Astrocyte of the cerebellum (primary cell): ENCODE data around the gene EBF4.

ENCODE experiments used
- DNase-seq: peaks from one replicate; pipeline ENCODE4 v3.0.0-alpha.2; 2011; ENCODE audit warnings: low read depth
- H3K4me3 ChIP-seq: 2 replicates; pipeline ENCODE4 v1.5.1; 2011; ENCODE audit warnings: mild to moderate bottlenecking, low read depth, low read length, moderate library complexity
- CTCF ChIP-seq: IDR thresholded peaks from 2 replicates; pipeline ENCODE4 v1.5.1; 2012; ENCODE audit warnings: low read length, low read depth, moderate library complexity, mild to moderate bottlenecking; ENCODE audit errors: missing control alignments
- in situ Hi-C: cut with HindIII; loops from 2 replicates; pipeline ENCODE4 v1.10.0; 2017; ENCODE audit warnings: low sequenced_read_pairs

Gene EBF4

GRCh38 chr20:2654384-2654822 is 38.2 kb upstream of the EBF4 start:
- TF ChIP-seq CTCF: no peak
- DNase-seq: no peak
- H3K4me3 ChIP-seq: peak overlapping the region; percentile 94
- in situ Hi-C loops: no loop called here

- in situ Hi-C loops: no loop called here
- no peak for TF ChIP-seq CTCF
- H3K4me3 ChIP-seq: no peak overlapping the region
- no peak for DNase-seq
These were observed 37.7 kb upstream of the EBF4 start for GRCh38 chr20:2654831-2655230.

GRCh38 chr20:2655331-2656116 is 37.1 kb upstream of the EBF4 start:
- DNase-seq: no peak
- no peak overlapping the region for H3K4me3 ChIP-seq
- TF ChIP-seq CTCF: no peak
- in situ Hi-C loops: no loop called here

GRCh38 chr20:2656471-2657117 is 36.0 kb upstream of the EBF4 start:
- no peak for DNase-seq
- TF ChIP-seq CTCF: no peak
- H3K4me3 ChIP-seq: no peak overlapping the region
- in situ Hi-C loops: no loop called here

GRCh38 chr20:2657241-2657640 is 35.3 kb upstream of the EBF4 start:
- in situ Hi-C loops: no loop called here
- no peak overlapping the region for H3K4me3 ChIP-seq
- no peak for DNase-seq
- no peak for TF ChIP-seq CTCF

DNA sequence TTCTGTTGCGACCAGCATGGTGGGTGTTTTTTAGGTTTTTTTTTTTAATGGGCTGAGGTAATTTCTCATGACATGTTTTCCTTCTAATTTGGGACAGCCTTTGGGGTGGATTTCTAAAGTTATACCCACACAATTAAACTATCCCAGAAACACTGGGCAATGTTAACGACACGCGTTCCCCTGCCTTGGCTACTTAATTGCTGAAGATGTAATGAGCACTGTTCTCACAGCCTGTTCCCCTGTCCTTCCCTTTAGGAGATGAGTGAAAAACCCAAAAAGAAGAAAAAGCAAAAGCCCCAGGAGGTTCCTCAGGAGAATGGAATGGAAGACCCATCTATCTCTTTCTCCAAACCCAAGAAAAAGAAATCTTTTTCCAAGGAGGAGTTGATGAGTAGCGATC is 34.9 kb upstream of the EBF4 start:
- TF ChIP-seq CTCF: no peak
- in situ Hi-C loops: no loop called here
- DNase-seq: no peak
- no peak overlapping the region for H3K4me3 ChIP-seq
